ENCODE data around the gene PKN1.

The PKN1 gene

DNA sequence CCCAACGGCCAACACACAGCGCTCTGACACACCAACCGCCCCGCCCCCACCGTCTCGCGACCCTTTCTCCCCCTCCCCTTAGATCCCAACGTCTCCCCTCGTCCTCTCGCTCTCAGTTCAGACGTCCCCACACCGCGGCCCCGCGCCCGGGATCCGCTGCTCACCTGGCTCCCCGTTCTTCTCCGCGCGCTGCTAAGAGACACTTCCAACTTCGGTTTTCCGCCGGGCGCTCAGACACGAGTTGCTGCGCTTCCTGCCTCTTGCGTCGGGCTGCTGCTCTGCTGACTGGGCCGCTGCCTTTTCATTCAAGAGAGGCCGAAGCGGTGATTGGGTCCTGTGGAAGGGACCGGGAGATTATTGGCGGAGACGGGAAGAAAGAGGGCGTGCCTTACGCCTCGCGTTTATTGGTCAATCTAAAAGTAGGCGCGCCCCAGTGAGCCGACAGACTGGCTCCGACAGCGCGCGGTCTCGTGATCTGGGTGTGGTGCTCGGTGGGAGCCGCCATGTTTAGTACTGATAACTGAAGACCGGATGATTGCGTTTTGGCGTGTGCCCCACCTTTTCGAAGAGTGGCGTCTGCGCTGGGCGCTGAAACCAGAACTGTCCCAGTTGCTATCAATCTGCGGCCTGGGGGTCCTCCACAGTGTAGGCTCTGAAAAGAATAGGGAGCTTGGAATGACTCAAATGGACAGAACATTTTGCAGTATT lies 13.8 kb upstream of the PKN1 start, which contains the start of gene DDX39A:
Gene DDX39A (minus strand): TSS at position 236 of the 708 bp plus-strand sequence. CDS start 6,121 bp downstream, outside the sequence.
- Histone ChIP-seq H2AK5ac (ENCODE audit: low read length) (peak within 1 kb of the TSS; percentile 57), H2BK120ac (ENCODE audit: insufficient read depth, low read length, poor library complexity) (peak within 1 kb of the TSS; percentile 76), H3K4ac (ENCODE audit: low read depth, low read length) (peak within 1 kb of the TSS; percentile 96), H4K12ac (ENCODE audit: low read depth, low read length) (peak within 1 kb of the TSS; percentile 68), H2AFZ (ENCODE audit: insufficient read depth, low read length, poor library complexity) (peak within 1 kb of the TSS; percentile 81), H3K18ac (ENCODE audit: low read length) (peak within 1 kb of the TSS; percentile 87), H3K23ac (ENCODE audit: low read length) (no peak within 1 kb of the TSS), H3K27me3 (ENCODE audit: insufficient read depth, low read length) (no peaks in the 10 kb centered on the region), H3K4me1 (ENCODE audit: control insufficient read depth in 1 of 2, insufficient read depth in 2 of 2, low read length in 2 of 2) (peaks cover 2 to 11% of the 10 kb centered on the region in 2 experiments), H3K9me3 (ENCODE audit: insufficient read depth, low read depth, low read length) (no peaks in the 10 kb centered on the region), H3K36me3 (ENCODE audit: control insufficient read depth in 1 of 2, insufficient read depth in 2 of 2, low read length in 2 of 2) (peaks cover 2 to 7% of the 10 kb centered on the region in 2 experiments), H2BK5ac (ENCODE audit: low read depth, low read length, poor library complexity) (peak within 1 kb of the TSS; percentile 86), H3K9ac (ENCODE audit: low read length) (peak within 1 kb of the TSS; percentile 97), H4K91ac (ENCODE audit: low read depth, low read length) (peak within 1 kb of the TSS; percentile 95), H2BK12ac (ENCODE audit: low read length) (no peak within 1 kb of the TSS), H3K4me3 (ENCODE audit: low read depth, low read length) (peak within 1 kb of the TSS; percentile 91), H3K27ac (ENCODE audit: low read depth, low read length) (peak within 1 kb of the TSS; percentile 85), H4K8ac (ENCODE audit: low read depth, low read length) (peak within 1 kb of the TSS; percentile 93), H3K79me2 (ENCODE audit: control insufficient read depth, insufficient read depth, low read length, poor library complexity) (peaks cover 29% of the 10 kb centered on the region), H3K14ac (ENCODE audit: low read length) (peak within 1 kb of the TSS; percentile 74), H3K79me1 (ENCODE audit: low read length) (peaks cover 11% of the 10 kb centered on the region), H3K4me2 (ENCODE audit: low read length) (peak within 1 kb of the TSS; percentile 66)
- peak; percentile 99 for DNase-seq
- WGBS (ENCODE audit: extremely low coverage, insufficient coverage, insufficient read length) = no CpG with 5 or more reads among the region's 57 CpGs

DNA sequence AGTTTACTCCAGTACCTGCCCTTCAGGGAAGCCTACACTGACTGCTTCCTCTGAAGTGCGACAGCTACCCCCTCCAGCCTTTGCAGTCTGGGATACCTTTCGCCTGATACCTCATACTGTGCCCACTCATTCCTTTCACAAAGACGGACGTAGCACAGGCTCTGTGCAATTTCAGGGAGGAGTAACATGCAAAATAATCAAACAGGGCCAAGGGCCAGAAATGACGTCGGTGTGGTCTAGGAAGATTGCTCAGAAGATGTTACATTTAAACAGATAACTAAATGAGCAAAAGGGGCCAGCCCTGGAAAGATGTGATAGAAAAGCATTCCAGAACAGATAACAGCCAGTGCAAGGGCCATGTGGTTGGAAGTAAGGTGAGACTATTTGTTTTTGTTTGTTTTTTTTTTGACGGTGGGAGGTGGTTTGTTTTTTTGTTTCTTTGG lies 7.4 kb upstream of the PKN1 start:
- H2BK5ac ChIP-seq (ENCODE audit: low read depth, low read length, poor library complexity) = no peak overlapping the region
- no peak overlapping the region for H2AK5ac ChIP-seq (ENCODE audit: low read length)

DNA sequence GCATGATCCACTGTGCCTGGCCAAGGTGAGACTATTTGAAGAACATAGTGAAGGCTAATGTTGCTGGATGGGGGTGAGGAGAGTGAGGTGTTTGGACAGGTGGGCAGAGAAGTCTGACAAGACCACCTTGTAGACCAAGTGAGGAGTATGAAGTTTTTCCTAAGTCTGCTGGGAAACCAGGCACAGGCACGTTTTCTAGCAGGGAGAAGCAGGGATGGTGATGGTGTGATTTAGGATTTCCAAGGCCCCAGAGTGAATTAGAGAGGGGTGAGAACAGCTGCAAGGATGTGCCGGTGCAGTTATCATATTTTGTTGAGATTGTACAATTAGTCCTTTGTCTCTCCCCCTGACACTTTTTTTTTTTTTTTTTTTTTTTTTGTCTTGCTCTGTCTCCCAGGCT lies 5.6 kb upstream of the PKN1 start:
- Histone ChIP-seq H2BK5ac (ENCODE audit: low read depth, low read length, poor library complexity) (no peak overlapping the region), H3K4me2 (ENCODE audit: low read length) (no peak overlapping the region), H4K12ac (ENCODE audit: low read depth, low read length) (no peak overlapping the region), H3K14ac (ENCODE audit: low read length) (no peak overlapping the region), H2AFZ (ENCODE audit: insufficient read depth, low read length, poor library complexity) (no peak overlapping the region), H3K23ac (ENCODE audit: low read length) (no peak overlapping the region), H2BK12ac (ENCODE audit: low read length) (no peak overlapping the region), H4K8ac (ENCODE audit: low read depth, low read length) (no peak overlapping the region), H2BK120ac (ENCODE audit: insufficient read depth, low read length, poor library complexity) (no peak overlapping the region), H2AK5ac (ENCODE audit: low read length) (no peak overlapping the region), H4K91ac (ENCODE audit: low read depth, low read length) (no peak overlapping the region), H3K9me3 (ENCODE audit: insufficient read depth, low read depth, low read length) (no peaks in the 10 kb centered on the region), H3K4me3 (ENCODE audit: low read depth, low read length) (no peak overlapping the region), H3K79me2 (ENCODE audit: control insufficient read depth, insufficient read depth, low read length, poor library complexity) (no peaks in the 10 kb centered on the region), H3K9ac (ENCODE audit: low read length) (no peak overlapping the region), H3K4ac (ENCODE audit: low read depth, low read length) (no peak overlapping the region), H3K27ac (ENCODE audit: low read depth, low read length) (no peak overlapping the region), H3K79me1 (ENCODE audit: low read length) (no peaks in the 10 kb centered on the region), H3K36me3 (ENCODE audit: control insufficient read depth in 1 of 2, insufficient read depth in 2 of 2, low read length in 2 of 2) (no peaks in the 10 kb centered on the region), H3K27me3 (ENCODE audit: insufficient read depth, low read length) (no peaks in the 10 kb centered on the region), H3K18ac (ENCODE audit: low read length) (no peak overlapping the region), H3K4me1 (ENCODE audit: control insufficient read depth in 1 of 2, insufficient read depth in 2 of 2, low read length in 2 of 2) (no peaks in the 10 kb centered on the region)
- whole genome bisulfite sequencing (ENCODE audit: extremely low coverage, insufficient coverage, insufficient read length) = no CpG with 5 or more reads among the region's 2 CpGs
- DNase-seq = no peak

More for the DNA sequence above, 7.4 kb upstream of the PKN1 start:
- Histone ChIP-seq H3K18ac (ENCODE audit: low read length) (no peak overlapping the region), H2BK120ac (ENCODE audit: insufficient read depth, low read length, poor library complexity) (no peak overlapping the region), H3K4me2 (ENCODE audit: low read length) (no peak overlapping the region), H2AFZ (ENCODE audit: insufficient read depth, low read length, poor library complexity) (no peak overlapping the region), H3K9me3 (ENCODE audit: insufficient read depth, low read depth, low read length) (no peaks in the 10 kb centered on the region), H3K36me3 (ENCODE audit: control insufficient read depth in 1 of 2, insufficient read depth in 2 of 2, low read length in 2 of 2) (no peaks in the 10 kb centered on the region), H4K8ac (ENCODE audit: low read depth, low read length) (no peak overlapping the region), H3K9ac (ENCODE audit: low read length) (no peak overlapping the region), H3K79me2 (ENCODE audit: control insufficient read depth, insufficient read depth, low read length, poor library complexity) (no peaks in the 10 kb centered on the region), H3K23ac (ENCODE audit: low read length) (no peak overlapping the region), H3K4ac (ENCODE audit: low read depth, low read length) (no peak overlapping the region), H2BK12ac (ENCODE audit: low read length) (no peak overlapping the region), H4K91ac (ENCODE audit: low read depth, low read length) (no peak overlapping the region), H3K4me3 (ENCODE audit: low read depth, low read length) (no peak overlapping the region), H3K14ac (ENCODE audit: low read length) (no peak overlapping the region), H3K27ac (ENCODE audit: low read depth, low read length) (no peak overlapping the region), H4K12ac (ENCODE audit: low read depth, low read length) (no peak overlapping the region), H3K27me3 (ENCODE audit: insufficient read depth, low read length) (no peaks in the 10 kb centered on the region), H3K4me1 (ENCODE audit: control insufficient read depth in 1 of 2, insufficient read depth in 2 of 2, low read length in 2 of 2) (no peaks in the 10 kb centered on the region), H3K79me1 (ENCODE audit: low read length) (no peaks in the 10 kb centered on the region)
- peak in 1 of 2 donors; percentile 16 for DNase-seq
- no CpG with 5 or more reads among the region's 7 CpGs for WGBS (ENCODE audit: extremely low coverage, insufficient coverage, insufficient read length)

DNA sequence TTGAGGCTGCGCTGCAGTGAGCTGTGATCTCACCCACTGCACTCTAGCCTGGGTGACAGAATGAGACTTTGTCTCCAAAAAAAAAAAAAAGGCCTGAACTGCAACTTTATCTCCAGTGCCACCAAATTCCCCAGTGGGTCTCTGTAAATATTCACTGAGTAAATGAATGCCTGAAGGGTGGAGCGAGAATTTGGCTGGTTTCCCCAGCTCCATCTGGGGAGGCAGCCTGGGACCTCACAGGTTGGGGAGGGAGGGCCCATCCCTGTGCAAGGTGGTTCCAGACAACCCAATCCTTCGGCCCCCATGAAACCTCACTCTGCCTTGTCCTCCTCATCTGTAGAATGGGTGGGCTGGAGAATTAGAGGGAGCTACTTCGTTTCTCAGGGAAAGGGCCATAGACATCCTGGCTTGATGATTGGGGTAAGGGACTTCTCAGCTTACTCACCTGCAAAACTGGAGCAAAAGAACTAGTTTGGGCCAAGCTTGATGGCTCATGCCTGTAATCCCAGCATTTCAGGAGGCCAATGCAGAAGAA lies 4.2 kb upstream of the PKN1 start:
- Histone ChIP-seq H3K27me3 (ENCODE audit: insufficient read depth, low read length) (no peaks in the 10 kb centered on the region), H3K36me3 (ENCODE audit: control insufficient read depth in 1 of 2, insufficient read depth in 2 of 2, low read length in 2 of 2) (no peaks in the 10 kb centered on the region), H3K18ac (ENCODE audit: low read length) (no peak overlapping the region), H2BK5ac (ENCODE audit: low read depth, low read length, poor library complexity) (no peak overlapping the region), H2BK12ac (ENCODE audit: low read length) (no peak overlapping the region), H4K12ac (ENCODE audit: low read depth, low read length) (no peak overlapping the region), H2AFZ (ENCODE audit: insufficient read depth, low read length, poor library complexity) (no peak overlapping the region), H4K8ac (ENCODE audit: low read depth, low read length) (no peak overlapping the region), H3K14ac (ENCODE audit: low read length) (no peak overlapping the region), H3K27ac (ENCODE audit: low read depth, low read length) (no peak overlapping the region), H3K4me2 (ENCODE audit: low read length) (no peak overlapping the region), H3K9ac (ENCODE audit: low read length) (no peak overlapping the region), H2AK5ac (ENCODE audit: low read length) (no peak overlapping the region), H2BK120ac (ENCODE audit: insufficient read depth, low read length, poor library complexity) (no peak overlapping the region), H3K4me1 (ENCODE audit: control insufficient read depth in 1 of 2, insufficient read depth in 2 of 2, low read length in 2 of 2) (peaks cover 5% of the 10 kb centered on the region in 2 experiments), H3K79me2 (ENCODE audit: control insufficient read depth, insufficient read depth, low read length, poor library complexity) (peaks cover 2% of the 10 kb centered on the region), H3K4ac (ENCODE audit: low read depth, low read length) (no peak overlapping the region), H3K79me1 (ENCODE audit: low read length) (peaks cover 5% of the 10 kb centered on the region), H3K4me3 (ENCODE audit: low read depth, low read length) (no peak overlapping the region), H4K91ac (ENCODE audit: low read depth, low read length) (no peak overlapping the region), H3K9me3 (ENCODE audit: insufficient read depth, low read depth, low read length) (no peaks in the 10 kb centered on the region), H3K23ac (ENCODE audit: low read length) (no peak overlapping the region)
- no CpG with 5 or more reads among the region's 4 CpGs for WGBS (ENCODE audit: extremely low coverage, insufficient coverage, insufficient read length)
- DNase-seq = no peak

Measured in trophoblast cell (in vitro differentiated cells and primary cell).